HG03457 (cell line): Measurements from ENCODE around the gene STAC3.

Experiments used
- ATAC-seq: cut with Tn5 transposase; IDR thresholded peaks from one replicate; pipeline ENCODE4 v1.9.1; 2021; ENCODE audit warnings: moderate number of reproducible peaks; ENCODE audit not compliant: unreplicated experiment

STAC3 gene

GRCh38 chr12:57236925-57237595 is 13.9 kb downstream of the STAC3 start:
- ATAC-seq, result no peak

- no peak for ATAC-seq
Observed at GRCh38 chr12:57236201-57236924, 14.6 kb downstream of the STAC3 start.

- ATAC-seq, result no peak
Observed at GRCh38 chr12:57235728-57236131, 15.3 kb downstream of the STAC3 start.

- ATAC-seq, result no peak
Observed at GRCh38 chr12:57235017-57235727, 15.8 kb downstream of the STAC3 start.

- ATAC-seq, result no peak
Observed at GRCh38 chr12:57234571-57235016, 16.4 kb downstream of the STAC3 start.

- no peak for ATAC-seq
Observed at GRCh38 chr12:57234233-57234570, 16.8 kb downstream of the STAC3 start.

GRCh38 chr12:57233357-57234232 is 17.4 kb downstream of the STAC3 start:
- no peak for ATAC-seq

- ATAC-seq, result no peak
Observed at GRCh38 chr12:57232156-57232756, 18.7 kb downstream of the STAC3 start.

- no peak for ATAC-seq
Observed at GRCh38 chr12:57231276-57232021, 19.5 kb downstream of the STAC3 start.

- no peak for ATAC-seq
Observed at GRCh38 chr12:57230381-57231155, 20.4 kb downstream of the STAC3 start.

GRCh38 chr12:57229634-57230380 is 21.2 kb downstream of the STAC3 start, which contains the start of gene SHMT2:
SHMT2 (plus strand) TSS chr12:57229711; CDS start chr12:57229779, 68 bp downstream.
- ATAC-seq, result peak; percentile 42

- peak; percentile 5 for ATAC-seq
Observed at GRCh38 chr12:57229046-57229633, 21.8 kb downstream of the STAC3 start.

GRCh38 chr12:57227315-57228115 is 23.5 kb downstream of the STAC3 start:
- ATAC-seq, result no peak

- ATAC-seq, result no peak
Observed at GRCh38 chr12:57226588-57227314, 24.2 kb downstream of the STAC3 start.

- no peak for ATAC-seq
Observed at GRCh38 chr12:57225680-57226210, 25.2 kb downstream of the STAC3 start.
